ENCODE measurements around the gene NDUFV2.

DNA sequence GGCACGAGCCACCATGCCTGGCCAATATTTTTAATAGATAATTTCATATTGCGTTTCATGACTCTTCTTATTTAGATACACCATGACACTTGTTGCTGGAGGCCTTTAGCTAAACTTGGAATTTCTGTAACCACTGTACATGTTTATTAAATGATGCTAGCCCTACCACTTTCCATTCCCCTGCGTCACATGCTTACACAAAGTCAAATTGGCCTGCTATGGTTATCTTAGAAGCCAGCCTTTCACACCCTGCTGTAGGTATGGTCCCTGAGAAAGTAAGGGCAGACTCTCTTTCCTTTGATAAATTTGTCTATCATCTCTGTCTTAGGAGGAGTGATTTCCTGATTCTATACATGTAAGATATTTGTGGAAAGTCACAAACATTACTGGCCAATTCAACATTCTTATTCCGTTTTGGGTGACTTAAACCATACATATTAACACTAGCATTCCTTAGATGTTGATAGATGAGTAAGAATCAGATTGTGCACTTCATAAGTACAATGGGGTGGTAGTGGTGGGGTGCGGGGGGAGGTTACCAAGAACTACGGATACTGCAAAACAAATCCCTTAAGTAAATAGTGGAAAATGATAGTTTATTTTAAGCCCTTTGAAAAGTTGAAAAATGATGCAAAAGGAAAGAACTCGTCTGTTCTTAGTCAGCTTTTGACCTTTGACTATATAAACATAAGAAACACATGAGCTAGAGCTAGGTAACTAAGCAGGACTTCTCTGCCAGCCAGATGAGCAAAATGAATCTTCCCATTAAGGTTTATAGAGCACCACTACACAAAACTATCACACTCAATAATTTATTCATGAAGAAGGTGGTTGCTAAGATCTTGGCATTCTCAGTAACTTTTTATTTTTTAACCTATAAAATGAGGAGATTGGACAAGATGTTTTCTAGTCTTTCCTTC lies 7.9 kb upstream of the NDUFV2 start:
- TF ChIP-seq GATA3 (IDR thresholded peaks at IDR 0.05; ENCODE audit: low read depth, low read length) (no peak), GATA2 (IDR thresholded peaks at IDR 0.05; ENCODE audit: low read depth, low read length) (no peak)

Measured in SH-SY5Y (cell line).